ENCODE data around the gene EEPD1. TPM values are rescaled to one million over a fixed set of nuclear protein-coding genes. Genes with fewer than 3 reads are reported as not detected.
A peak's percentile ranks its signal among the peaks of the same experiment; 100 is the strongest.

Gene EEPD1
- total RNA-seq, 1 donor from 2014 or later, result 8.7 TPM

- no peak for TF ChIP-seq CTCF (IDR thresholded peaks at IDR 0.05; ENCODE audit: insufficient read depth, low read length, poor library complexity, severe bottlenecking)
- no peaks in the 10 kb centered on the region for H3K27me3 ChIP-seq (ENCODE audit: control insufficient read depth, insufficient read depth, low read length)
- no peaks in the 10 kb centered on the region for H3K36me3 ChIP-seq (ENCODE audit: control insufficient read depth, insufficient read depth, low read length)
- DNase-seq (ENCODE audit: low read depth), result no peak
- H3K4me3 ChIP-seq (ENCODE audit: low read depth, low read length), result no peak overlapping the region
These were observed 4.7 kb downstream of the EEPD1 start for GRCh38 chr7:36157527-36158320.

- H3K36me3 ChIP-seq (ENCODE audit: control insufficient read depth, insufficient read depth, low read length), result no peaks in the 10 kb centered on the region
- no peak overlapping the region for H3K4me3 ChIP-seq (ENCODE audit: low read depth, low read length)
- no peak for DNase-seq (ENCODE audit: low read depth)
- no peaks in the 10 kb centered on the region for H3K27me3 ChIP-seq (ENCODE audit: control insufficient read depth, insufficient read depth, low read length)
- no peak for TF ChIP-seq CTCF (IDR thresholded peaks at IDR 0.05; ENCODE audit: insufficient read depth, low read length, poor library complexity, severe bottlenecking)
These were observed 5.2 kb downstream of the EEPD1 start for GRCh38 chr7:36158321-36158605.

GRCh38 chr7:36159618-36160017 is 6.6 kb downstream of the EEPD1 start:
- Histone ChIP-seq H3K4me3 (ENCODE audit: low read depth, low read length) (no peak overlapping the region), H3K36me3 (ENCODE audit: control insufficient read depth, insufficient read depth, low read length) (no peaks in the 10 kb centered on the region), H3K27me3 (ENCODE audit: control insufficient read depth, insufficient read depth, low read length) (no peaks in the 10 kb centered on the region)
- TF ChIP-seq CTCF (IDR thresholded peaks at IDR 0.05; ENCODE audit: insufficient read depth, low read length, poor library complexity, severe bottlenecking), result no peak
- DNase-seq (ENCODE audit: low read depth), result no peak

GRCh38 chr7:36160313-36160712 is 7.3 kb downstream of the EEPD1 start:
- Histone ChIP-seq H3K36me3 (ENCODE audit: control insufficient read depth, insufficient read depth, low read length) (no peaks in the 10 kb centered on the region), H3K27me3 (ENCODE audit: control insufficient read depth, insufficient read depth, low read length) (no peaks in the 10 kb centered on the region), H3K4me3 (ENCODE audit: low read depth, low read length) (no peak overlapping the region)
- TF ChIP-seq CTCF (IDR thresholded peaks at IDR 0.05; ENCODE audit: insufficient read depth, low read length, poor library complexity, severe bottlenecking), result no peak
- no peak for DNase-seq (ENCODE audit: low read depth)

- peak; percentile 28 for DNase-seq (ENCODE audit: low read depth)
- no peaks in the 10 kb centered on the region for H3K36me3 ChIP-seq (ENCODE audit: control insufficient read depth, insufficient read depth, low read length)
- no peak for TF ChIP-seq CTCF (IDR thresholded peaks at IDR 0.05; ENCODE audit: insufficient read depth, low read length, poor library complexity, severe bottlenecking)
- H3K27me3 ChIP-seq (ENCODE audit: control insufficient read depth, insufficient read depth, low read length), result no peaks in the 10 kb centered on the region
- no peak overlapping the region for H3K4me3 ChIP-seq (ENCODE audit: low read depth, low read length)
These were observed 8.9 kb downstream of the EEPD1 start for GRCh38 chr7:36161996-36162395.

- no peak for DNase-seq (ENCODE audit: low read depth)
- no peak for TF ChIP-seq CTCF (IDR thresholded peaks at IDR 0.05; ENCODE audit: insufficient read depth, low read length, poor library complexity, severe bottlenecking)
- no peaks in the 10 kb centered on the region for H3K36me3 ChIP-seq (ENCODE audit: control insufficient read depth, insufficient read depth, low read length)
- H3K4me3 ChIP-seq (ENCODE audit: low read depth, low read length), result no peak overlapping the region
- H3K27me3 ChIP-seq (ENCODE audit: control insufficient read depth, insufficient read depth, low read length), result no peaks in the 10 kb centered on the region
These were observed 12.0 kb downstream of the EEPD1 start for GRCh38 chr7:36165059-36165458.
